HepG2 (cell line): ENCODE data around the gene PPFIA3. TPM values are rescaled to one million over a fixed set of nuclear protein-coding genes. Genes with fewer than 3 reads are reported as not detected.

Experiments used
- DMAP1 ChIP-seq: IDR thresholded peaks from 2 replicates; pipeline ENCODE4 v1.6.1; 2016
- ELF1 ChIP-seq: sonication (generic); formaldehyde crosslinking; IDR thresholded peaks from 2 replicates; pipeline ENCODE4 v1.4.0; 2020; ENCODE audit warnings: missing genetic modification reagents
- MBNL3 ChIP-seq: fragments of 250-450 bp; sonication (Bioruptor Pico); conservative IDR thresholded peaks from 2 replicates; pipeline ENCODE4 v1.8.0; 2022; ENCODE audit warnings: mild to moderate bottlenecking, inconsistent platforms
- MTF1 ChIP-seq: sonication (generic); formaldehyde crosslinking; IDR thresholded peaks from 2 replicates; pipeline ENCODE4 v1.5.0; 2020; ENCODE audit warnings: missing genetic modification reagents
- NFKB2 ChIP-seq: sonication (generic); formaldehyde crosslinking; IDR thresholded peaks from 2 replicates; pipeline ENCODE4 v1.4.0; 2020; ENCODE audit warnings: missing genetic modification reagents, borderline replicate concordance
- NRL ChIP-seq: sonication (generic); formaldehyde crosslinking; IDR thresholded peaks from 2 replicates; pipeline ENCODE4 v1.5.0; 2020; ENCODE audit warnings: missing genetic modification reagents, mild to moderate bottlenecking, moderate library complexity, borderline replicate concordance
- ONECUT2 ChIP-seq: sonication (generic); formaldehyde crosslinking; IDR thresholded peaks from 2 replicates; pipeline ENCODE4 v1.4.0; 2020; ENCODE audit warnings: missing genetic modification reagents
- PHB2 ChIP-seq: fragments of 450-650 bp; IDR thresholded peaks from 2 replicates; pipeline ENCODE4 v1.6.1; 2018; ENCODE audit not compliant: partially characterized antibody
- POLR2AphosphoS5 ChIP-seq: IDR thresholded peaks from 2 replicates; pipeline ENCODE4 v1.6.1; 2012; ENCODE audit warnings: low read depth, low read length
- SALL2 ChIP-seq: sonication (generic); formaldehyde crosslinking; IDR thresholded peaks from 2 replicates; pipeline ENCODE4 v1.8.1; 2023; ENCODE audit warnings: mild to moderate bottlenecking, missing genetic modification reagents, inconsistent platforms
- U2AF1 ChIP-seq: fragments of 200-400 bp; formaldehyde crosslinking; optimal IDR thresholded peaks from 2 replicates; pipeline ENCODE3; 2017; ENCODE audit warnings: mild to moderate bottlenecking, low read depth, low read length
- ZEB1 ChIP-seq: IDR thresholded peaks from 2 replicates; pipeline ENCODE4 v1.6.1; 2012; ENCODE audit warnings: mild to moderate bottlenecking, low read depth, inconsistent platforms; ENCODE audit not compliant: insufficient replicate concordance
- ZFP36L1 ChIP-seq: sonication (generic); formaldehyde crosslinking; IDR thresholded peaks from 2 replicates; pipeline ENCODE4 v1.8.0; 2022; ENCODE audit warnings: mild to moderate bottlenecking, missing genetic modification reagents, moderate library complexity
- ZFP36L2 ChIP-seq: sonication (generic); formaldehyde crosslinking; IDR thresholded peaks from 2 replicates; pipeline ENCODE4 v1.4.0; 2020; ENCODE audit warnings: missing genetic modification reagents
- ZNF180 ChIP-seq: sonication (generic); formaldehyde crosslinking; IDR thresholded peaks from 2 replicates; pipeline ENCODE4 v1.4.0; 2020; ENCODE audit warnings: low read depth, missing genetic modification reagents, borderline replicate concordance
- ZNF337 ChIP-seq: sonication (generic); formaldehyde crosslinking; IDR thresholded peaks from 2 replicates; pipeline ENCODE4 v1.5.1; 2020; ENCODE audit warnings: missing genetic modification reagents, low read depth, mild to moderate bottlenecking, borderline replicate concordance
- ZNF343 ChIP-seq: sonication (generic); formaldehyde crosslinking; IDR thresholded peaks from 2 replicates; pipeline ENCODE4 v1.4.0; 2020; ENCODE audit warnings: mild to moderate bottlenecking, missing genetic modification reagents
- ZNF562 ChIP-seq: sonication (generic); formaldehyde crosslinking; IDR thresholded peaks from 2 replicates; pipeline ENCODE4 v1.8.0; 2022; ENCODE audit warnings: missing genetic modification reagents, borderline replicate concordance
- ZNF564 ChIP-seq: sonication (generic); formaldehyde crosslinking; IDR thresholded peaks from 2 replicates; pipeline ENCODE4 v1.8.1; 2023; ENCODE audit warnings: mild to moderate bottlenecking, missing genetic modification reagents
- ZNF792 ChIP-seq: IDR thresholded peaks from 2 replicates; pipeline ENCODE4 v1.6.1; 2016
- polyA plus RNA-seq, 8 experiments: library from polyadenylated mRNA; depleted of rRNA in 3 of 8; stranded (reverse) in 7 of 8; unstranded in 1 of 8; fragments of >200 nt; fragmentation: Illumina TruSeq in 4 of 8; extraction: Trizol in 4 of 8; gene quantifications; 2 replicates each; pipeline versions ENCODE4 v1.2.1 to v1.2.3, GENCODE V29; 2011 to 2016; ENCODE audit warnings: low read depth in 4 of 8, missing spikeins in 1 of 8, mixed read lengths in 1 of 8; ENCODE audit not compliant: insufficient read depth in 1 of 8
- total RNA-seq, 5 experiments: library from RNA; depleted of rRNA; stranded (reverse); fragments of >200 nt; fragmentation: Illumina TruSeq; extraction: Trizol; gene quantifications; 2 replicates each; pipeline ENCODE4 v1.2.3, GENCODE V29; 2016; ENCODE audit warnings: low read depth in 1 of 5
- TF ChIP-seq, protein P1 (sequence below): IDR thresholded peaks from 2 replicates; pipeline ENCODE4 v1.6.1; 2012; ENCODE audit warnings: low read length, improper control_type of control experiment
- TF ChIP-seq, protein P2 (sequence below): sonication (generic); formaldehyde crosslinking; conservative IDR thresholded peaks from 2 replicates; pipeline ENCODE4 v1.4.0; 2020; ENCODE audit warnings: missing genetic modification reagents
- TF ChIP-seq, protein P3 (sequence below): sonication (generic); formaldehyde crosslinking; IDR thresholded peaks from 2 replicates; pipeline ENCODE4 v1.4.0; 2020; ENCODE audit warnings: mild to moderate bottlenecking, missing genetic modification reagents

Gene PPFIA3
- total and polyA plus RNA-seq, 2 of the 13 experiments (the other 11 are each of a cell fraction or from before 2014, with no cell fraction given), result 6.7 to 8.6 TPM

DNA sequence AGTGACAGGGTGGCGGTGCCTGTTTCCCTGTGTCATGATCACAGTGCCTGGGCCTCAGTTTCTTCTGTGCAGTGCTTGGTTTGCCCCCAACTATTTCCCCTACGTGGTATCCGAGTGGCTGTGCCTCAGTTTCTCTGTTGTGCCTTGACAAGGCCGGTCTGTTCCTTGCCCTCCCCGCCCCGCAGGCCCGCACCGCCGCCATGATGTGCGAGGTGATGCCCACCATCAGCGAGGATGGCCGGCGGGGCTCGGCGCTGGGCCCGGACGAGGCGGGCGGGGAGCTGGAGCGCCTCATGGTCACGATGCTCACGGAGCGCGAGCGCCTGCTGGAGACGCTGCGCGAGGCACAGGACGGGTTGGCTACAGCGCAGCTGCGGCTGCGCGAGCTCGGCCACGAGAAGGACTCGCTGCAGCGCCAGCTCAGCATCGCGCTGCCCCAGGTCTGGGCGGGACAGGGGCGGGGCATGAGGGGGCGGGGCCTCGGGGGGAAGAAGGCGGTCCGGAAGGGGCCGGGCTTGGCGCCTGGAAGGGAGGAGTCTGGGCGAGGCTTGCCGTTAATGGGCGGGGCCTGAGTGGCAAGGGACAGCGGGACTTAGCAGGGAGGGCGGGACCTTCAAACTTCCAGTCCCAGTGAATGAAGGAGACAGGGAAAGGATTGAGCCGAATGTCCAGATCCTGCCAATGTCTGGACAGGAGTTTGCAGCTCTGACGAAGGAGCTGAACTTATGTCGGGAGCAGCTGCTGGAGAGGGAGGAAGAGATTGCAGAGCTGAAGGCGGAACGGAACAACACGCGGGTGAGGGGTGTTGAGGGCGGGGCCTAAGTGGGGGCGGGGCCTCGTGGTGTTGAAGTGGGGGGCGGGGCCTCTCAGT lies 8.6 kb downstream of the PPFIA3 start (continued):
- TF ChIP-seq, protein P1, sequence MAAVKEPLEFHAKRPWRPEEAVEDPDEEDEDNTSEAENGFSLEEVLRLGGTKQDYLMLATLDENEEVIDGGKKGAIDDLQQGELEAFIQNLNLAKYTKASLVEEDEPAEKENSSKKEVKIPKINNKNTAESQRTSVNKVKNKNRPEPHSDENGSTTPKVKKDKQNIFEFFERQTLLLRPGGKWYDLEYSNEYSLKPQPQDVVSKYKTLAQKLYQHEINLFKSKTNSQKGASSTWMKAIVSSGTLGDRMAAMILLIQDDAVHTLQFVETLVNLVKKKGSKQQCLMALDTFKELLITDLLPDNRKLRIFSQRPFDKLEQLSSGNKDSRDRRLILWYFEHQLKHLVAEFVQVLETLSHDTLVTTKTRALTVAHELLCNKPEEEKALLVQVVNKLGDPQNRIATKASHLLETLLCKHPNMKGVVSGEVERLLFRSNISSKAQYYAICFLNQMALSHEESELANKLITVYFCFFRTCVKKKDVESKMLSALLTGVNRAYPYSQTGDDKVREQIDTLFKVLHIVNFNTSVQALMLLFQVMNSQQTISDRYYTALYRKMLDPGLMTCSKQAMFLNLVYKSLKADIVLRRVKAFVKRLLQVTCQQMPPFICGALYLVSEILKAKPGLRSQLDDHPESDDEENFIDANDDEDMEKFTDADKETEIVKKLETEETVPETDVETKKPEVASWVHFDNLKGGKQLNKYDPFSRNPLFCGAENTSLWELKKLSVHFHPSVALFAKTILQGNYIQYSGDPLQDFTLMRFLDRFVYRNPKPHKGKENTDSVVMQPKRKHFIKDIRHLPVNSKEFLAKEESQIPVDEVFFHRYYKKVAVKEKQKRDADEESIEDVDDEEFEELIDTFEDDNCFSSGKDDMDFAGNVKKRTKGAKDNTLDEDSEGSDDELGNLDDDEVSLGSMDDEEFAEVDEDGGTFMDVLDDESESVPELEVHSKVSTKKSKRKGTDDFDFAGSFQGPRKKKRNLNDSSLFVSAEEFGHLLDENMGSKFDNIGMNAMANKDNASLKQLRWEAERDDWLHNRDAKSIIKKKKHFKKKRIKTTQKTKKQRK, result no peak
- TF ChIP-seq ONECUT2 (CRISPR knock-in tag) (peak; percentile 70; the same call in 1 of the 2 replicates), ZNF343 (CRISPR knock-in tag) (peak; percentile 97), ZNF337 (CRISPR knock-in tag) (peak; percentile 97; the same call in 1 of the 2 replicates), U2AF1 (no peak), DMAP1 (CRISPR knock-in tag) (peak; percentile 82; the same call in 1 of the 2 replicates), ZFP36L1 (CRISPR knock-in tag) (peak; percentile 99), SALL2 (CRISPR knock-in tag) (peak; percentile 99), MTF1 (peak; percentile 96), NRL (CRISPR knock-in tag) (peak; percentile 100), ELF1 (no peak), MBNL3 (CRISPR knock-in tag) (no peak), PHB2 (no peak), ZNF792 (CRISPR knock-in tag) (peak; percentile 99), POLR2AphosphoS5 (peak; percentile 48; the same call in 1 of the 2 replicates), ZNF180 (peak; percentile 88; the same call in 1 of the 2 replicates), NFKB2 (CRISPR knock-in tag) (peak; percentile 99), ZNF562 (CRISPR knock-in tag) (peak; percentile 98), ZFP36L2 (CRISPR knock-in tag) (peak; percentile 94), ZEB1 (no peak), ZNF564 (CRISPR knock-in tag) (peak; percentile 98)
- TF ChIP-seq, protein P2, sequence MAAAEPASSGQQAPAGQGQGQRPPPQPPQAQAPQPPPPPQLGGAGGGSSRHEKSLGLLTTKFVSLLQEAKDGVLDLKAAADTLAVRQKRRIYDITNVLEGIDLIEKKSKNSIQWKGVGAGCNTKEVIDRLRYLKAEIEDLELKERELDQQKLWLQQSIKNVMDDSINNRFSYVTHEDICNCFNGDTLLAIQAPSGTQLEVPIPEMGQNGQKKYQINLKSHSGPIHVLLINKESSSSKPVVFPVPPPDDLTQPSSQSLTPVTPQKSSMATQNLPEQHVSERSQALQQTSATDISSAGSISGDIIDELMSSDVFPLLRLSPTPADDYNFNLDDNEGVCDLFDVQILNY (CRISPR knock-in tag), result peak; percentile 72
- TF ChIP-seq, protein P3, sequence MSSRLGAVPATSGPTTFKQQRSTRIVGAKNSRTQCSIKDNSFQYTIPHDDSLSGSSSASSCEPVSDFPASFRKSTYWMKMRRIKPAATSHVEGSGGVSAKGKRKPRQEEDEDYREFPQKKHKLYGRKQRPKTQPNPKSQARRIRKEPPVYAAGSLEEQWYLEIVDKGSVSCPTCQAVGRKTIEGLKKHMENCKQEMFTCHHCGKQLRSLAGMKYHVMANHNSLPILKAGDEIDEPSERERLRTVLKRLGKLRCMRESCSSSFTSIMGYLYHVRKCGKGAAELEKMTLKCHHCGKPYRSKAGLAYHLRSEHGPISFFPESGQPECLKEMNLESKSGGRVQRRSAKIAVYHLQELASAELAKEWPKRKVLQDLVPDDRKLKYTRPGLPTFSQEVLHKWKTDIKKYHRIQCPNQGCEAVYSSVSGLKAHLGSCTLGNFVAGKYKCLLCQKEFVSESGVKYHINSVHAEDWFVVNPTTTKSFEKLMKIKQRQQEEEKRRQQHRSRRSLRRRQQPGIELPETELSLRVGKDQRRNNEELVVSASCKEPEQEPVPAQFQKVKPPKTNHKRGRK, result peak; percentile 81; the same call in 1 of the 2 replicates
